ENCODE results near the gene METTL5. TPM values are rescaled to one million over a fixed set of nuclear protein-coding genes. Genes with fewer than 3 reads are reported as not detected.
"Not testable (repeated sequence)": the region's sequence is repeated elsewhere in the genome, so short reads cannot be mapped to it uniquely, and the experiment has no call there.

METTL5 gene
- total RNA-seq, 4 donors from 2014 or later = 19.4 to 35.5 (median 20.8) TPM

DNA sequence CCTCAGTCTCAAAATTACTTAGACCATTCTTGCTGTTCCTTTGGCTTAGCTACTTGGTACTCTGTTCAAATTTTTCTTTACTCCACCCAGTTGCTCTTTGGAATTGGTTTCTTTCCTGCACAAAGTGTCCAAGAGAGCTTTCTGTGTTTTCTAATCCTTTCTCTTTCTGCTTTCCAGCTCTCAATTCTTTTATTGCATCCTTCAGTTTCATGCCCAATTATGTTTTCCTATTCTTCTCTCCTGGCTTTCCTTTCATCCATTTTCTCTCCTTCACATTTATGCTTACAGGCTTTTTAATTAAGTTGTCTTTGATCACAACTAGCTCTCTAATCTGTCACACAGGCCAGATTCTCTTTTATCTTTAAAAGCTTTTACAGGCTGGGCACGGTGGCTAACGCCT lies 40.8 kb upstream of the METTL5 start:
- H3K4me1 ChIP-seq = no peaks in the 10 kb centered on the region

DNA sequence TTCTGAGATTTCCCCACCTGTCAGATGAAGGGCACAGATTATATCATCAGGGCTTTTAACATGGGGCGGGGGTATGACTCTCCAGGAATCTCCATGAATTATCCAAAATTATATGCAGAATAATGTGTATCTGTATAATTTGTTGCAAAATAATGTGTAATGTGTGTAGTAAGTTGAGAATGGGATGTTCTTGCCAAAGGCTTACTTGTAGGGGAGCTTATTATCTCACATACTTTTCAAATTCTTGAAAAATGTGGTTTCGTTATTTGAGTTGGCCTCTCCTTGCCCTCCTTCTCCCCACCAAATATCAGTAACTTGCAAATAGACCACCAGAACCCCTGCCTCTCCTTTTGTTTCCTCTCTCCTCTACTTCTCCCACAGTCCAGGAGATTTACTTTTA lies 38.1 kb upstream of the METTL5 start:
- Histone ChIP-seq H3K4me1 (no peaks in the 10 kb centered on the region), H3K4me3 (no peak overlapping the region), H3K36me3 (no peaks in the 10 kb centered on the region), H3K9me3 (no peaks in the 10 kb centered on the region), H3K27ac (no peak overlapping the region), H3K27me3 (no peaks in the 10 kb centered on the region)
- DNase-seq = no peak
- TF ChIP-seq CTCF (IDR thresholded peaks at IDR 0.05) (no peak), POLR2A (IDR thresholded peaks at IDR 0.05) (no peak)

More for the DNA sequence above, 40.8 kb upstream of the METTL5 start:
- H3K27ac ChIP-seq = no peak overlapping the region
- DNase-seq = no peak
- no peaks in the 10 kb centered on the region for H3K9me3 ChIP-seq
- H3K27me3 ChIP-seq = no peaks in the 10 kb centered on the region
- H3K4me3 ChIP-seq = no peak overlapping the region
- TF ChIP-seq POLR2A (IDR thresholded peaks at IDR 0.05) (no peak), CTCF (IDR thresholded peaks at IDR 0.05) (no peak)
- H3K36me3 ChIP-seq = no peaks in the 10 kb centered on the region

DNA sequence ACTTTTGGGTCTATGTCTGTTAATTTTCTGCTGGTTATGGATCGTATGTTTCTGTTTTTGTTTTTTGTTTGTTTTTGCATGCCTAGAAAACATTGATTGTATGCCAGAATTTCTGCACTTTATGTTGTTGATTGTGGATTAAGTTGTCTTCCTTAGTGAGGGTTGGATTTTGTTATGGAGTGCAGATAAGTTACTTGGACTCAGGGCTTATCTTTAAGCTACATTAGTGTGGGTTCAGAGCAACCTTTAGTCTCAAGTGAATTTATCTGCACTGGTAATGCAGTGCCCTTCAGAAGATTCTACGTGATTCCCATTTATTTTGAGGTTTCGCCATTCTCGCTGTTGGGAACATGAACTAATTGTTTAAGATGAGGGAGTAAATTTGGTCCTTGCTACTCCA lies 35.4 kb upstream of the METTL5 start:
- H3K4me1 ChIP-seq = no peaks in the 10 kb centered on the region
- H3K36me3 ChIP-seq = no peaks in the 10 kb centered on the region
- no peak for DNase-seq
- no peak overlapping the region for H3K27ac ChIP-seq
- H3K4me3 ChIP-seq = no peak overlapping the region
- no peaks in the 10 kb centered on the region for H3K27me3 ChIP-seq
- no peaks in the 10 kb centered on the region for H3K9me3 ChIP-seq
- TF ChIP-seq CTCF (IDR thresholded peaks at IDR 0.05) (no peak), POLR2A (IDR thresholded peaks at IDR 0.05) (no peak)

DNA sequence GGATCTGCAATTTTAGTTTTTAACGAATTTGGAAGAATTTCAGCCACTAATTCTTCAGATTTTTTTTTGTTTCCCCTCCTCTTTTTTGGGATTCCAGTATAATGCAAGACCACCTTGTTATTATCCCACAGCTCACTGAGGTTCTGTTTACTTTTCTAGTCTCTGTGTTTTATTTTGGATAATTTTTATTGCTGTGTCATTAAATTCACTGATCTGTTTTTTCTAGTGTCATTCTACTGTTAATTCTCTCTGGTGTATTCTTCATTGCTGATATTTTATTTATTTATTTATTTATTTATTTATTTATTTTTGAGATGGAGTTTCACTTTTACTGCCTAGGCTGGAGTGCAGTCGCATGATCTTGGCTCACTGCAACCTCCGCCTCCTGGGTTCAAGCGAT lies 34.7 kb upstream of the METTL5 start:
- H3K9me3 ChIP-seq = no peaks in the 10 kb centered on the region
- H3K4me3 ChIP-seq = no peak overlapping the region
- H3K36me3 ChIP-seq = no peaks in the 10 kb centered on the region
- no peak for TF ChIP-seq POLR2A (IDR thresholded peaks at IDR 0.05)
- no peak for TF ChIP-seq CTCF (IDR thresholded peaks at IDR 0.05)
- no peaks in the 10 kb centered on the region for H3K4me1 ChIP-seq
- DNase-seq = no peak
- no peaks in the 10 kb centered on the region for H3K27me3 ChIP-seq
- no peak overlapping the region for H3K27ac ChIP-seq

DNA sequence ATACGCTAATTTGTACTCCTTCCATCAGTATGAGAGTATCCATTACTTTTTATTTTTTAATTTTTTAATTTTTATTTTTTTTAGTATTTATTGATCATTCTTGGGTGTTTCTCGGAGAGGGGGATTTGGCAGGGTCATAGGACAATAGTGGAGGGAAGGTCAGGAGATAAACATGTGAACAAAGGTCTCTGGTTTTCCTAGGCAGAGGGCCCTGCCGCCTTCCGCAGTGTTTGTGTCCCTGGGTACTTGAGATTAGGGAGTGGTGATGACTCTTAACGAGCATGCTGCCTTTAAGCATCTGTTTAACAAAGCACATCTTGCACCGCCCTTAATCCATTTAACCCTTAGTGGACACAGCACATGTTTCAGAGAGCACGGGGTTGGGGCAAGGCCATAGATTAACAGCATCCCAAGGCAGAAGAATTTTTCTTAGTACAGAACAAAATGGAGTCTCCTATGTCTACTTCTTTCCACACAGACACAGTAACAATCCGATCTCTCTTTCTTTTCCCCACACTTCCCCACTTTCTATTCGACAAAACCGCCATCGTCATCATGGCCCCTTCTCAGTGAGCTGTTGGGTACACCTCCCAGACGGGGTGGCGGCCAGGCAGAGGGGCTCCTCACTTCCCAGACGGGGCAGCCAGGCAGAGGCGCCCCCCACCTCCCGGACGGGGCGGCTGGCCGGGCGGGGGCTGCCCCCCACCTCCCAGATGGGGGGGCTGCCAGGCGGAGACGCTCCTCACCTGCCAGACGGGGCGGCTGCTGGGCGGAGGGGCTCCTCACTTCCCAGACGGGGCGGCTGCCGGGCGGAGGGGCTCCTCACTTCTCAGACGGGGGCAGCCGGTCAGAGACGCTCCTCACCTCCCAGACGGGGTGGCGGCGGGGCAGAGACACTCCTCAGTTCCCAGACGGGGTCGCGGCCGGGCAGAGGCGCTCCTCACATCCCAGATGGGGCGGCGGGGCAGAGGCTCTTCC lies 30.9 kb upstream of the METTL5 start:
- H3K27me3 ChIP-seq, H3K36me3 ChIP-seq, H3K9me3 ChIP-seq, H3K4me1 ChIP-seq, H3K27ac ChIP-seq, DNase-seq, H3K4me3 ChIP-seq: not testable (repeated sequence)

- Histone ChIP-seq H3K27me3 (no peaks in the 10 kb centered on the region), H3K4me3 (no peak overlapping the region), H3K9me3 (no peaks in the 10 kb centered on the region), H3K4me1 (no peaks in the 10 kb centered on the region), H3K27ac (no peak overlapping the region), H3K36me3 (no peaks in the 10 kb centered on the region)
- TF ChIP-seq CTCF (IDR thresholded peaks at IDR 0.05) (no peak), POLR2A (IDR thresholded peaks at IDR 0.05) (no peak)
- DNase-seq = no peak
Observed at GRCh38 chr2:169853041-169853668, 28.4 kb upstream of the METTL5 start.

Measured in Peyer's patch (tissue), 4 donors.